H9 (cell line): ENCODE measurements around the gene PARP9. TPM values are rescaled to one million over a fixed set of nuclear protein-coding genes. Genes with fewer than 3 reads are reported as not detected.

Source experiments
- DNase-seq: peaks from one replicate; pipeline ENCODE4 v3.0.0-alpha.2; 2017
- H2AFZ ChIP-seq: one replicate; pipeline ENCODE4 v1.6.1; 2013; ENCODE audit warnings: mild to moderate bottlenecking, low read length, control low read depth, moderate library complexity
- H2AK5ac ChIP-seq: 2 replicates; pipeline ENCODE4 v1.6.1; 2013; ENCODE audit warnings: low read length, control low read depth, mixed read lengths; ENCODE audit not compliant: insufficient read length
- H2BK120ac ChIP-seq: one replicate; pipeline ENCODE4 v1.6.1; 2013; ENCODE audit warnings: low read depth, mild to moderate bottlenecking, low read length, control low read depth, inconsistent platforms; ENCODE audit not compliant: poor library complexity, severe bottlenecking
- H2BK12ac ChIP-seq: 2 replicates; pipeline ENCODE4 v1.6.1; 2013; ENCODE audit warnings: low read length, control low read depth, mixed read lengths, low read depth; ENCODE audit not compliant: insufficient read length
- H2BK15ac ChIP-seq: 2 replicates; pipeline ENCODE4 v1.6.1; 2013; ENCODE audit warnings: low read depth, low read length, control low read depth
- H2BK20ac ChIP-seq: one replicate; pipeline ENCODE4 v1.6.1; 2013; ENCODE audit warnings: low read depth, mild to moderate bottlenecking, low read length, control low read depth, inconsistent platforms; ENCODE audit not compliant: poor library complexity, severe bottlenecking
- H2BK5ac ChIP-seq: 2 replicates; pipeline ENCODE4 v1.6.1; 2013; ENCODE audit warnings: low read length, control low read depth, mixed read lengths; ENCODE audit not compliant: insufficient read length
- H3K14ac ChIP-seq: 2 replicates; pipeline ENCODE4 v1.6.1; 2013; ENCODE audit warnings: low read length, control low read depth; ENCODE audit not compliant: insufficient read depth
- H3K18ac ChIP-seq: 2 replicates; pipeline ENCODE4 v1.6.1; 2013; ENCODE audit warnings: low read depth, mild to moderate bottlenecking, mixed read lengths, low read length, control low read depth; ENCODE audit not compliant: insufficient read length
- H3K23ac ChIP-seq: 2 replicates; pipeline ENCODE4 v1.6.1; 2013; ENCODE audit warnings: low read length, control low read depth, mixed read lengths, low read depth; ENCODE audit not compliant: insufficient read length
- H3K23me2 ChIP-seq: 2 replicates; pipeline ENCODE4 v1.6.1; 2013; ENCODE audit warnings: low read depth, mild to moderate bottlenecking, mixed read lengths, low read length, control low read depth; ENCODE audit not compliant: insufficient read length, poor library complexity, severe bottlenecking
- H3K27ac ChIP-seq: 2 replicates; pipeline ENCODE4 v1.5.1; 2013; ENCODE audit warnings: low read length, control low read depth, mixed read lengths, low read depth; ENCODE audit not compliant: insufficient read length
- H3K27me3 ChIP-seq: 2 replicates; pipeline ENCODE4 v1.6.1; 2013; ENCODE audit warnings: low read length, control low read depth, inconsistent platforms; ENCODE audit not compliant: insufficient read depth
- H3K4ac ChIP-seq: 2 replicates; pipeline ENCODE4 v1.6.1; 2013; ENCODE audit warnings: low read depth, mild to moderate bottlenecking, control low read depth, inconsistent platforms, low read length, moderate library complexity
- H3K4me1 ChIP-seq: 2 replicates; pipeline ENCODE4 v1.6.1; 2013; ENCODE audit warnings: low read length, control low read depth, inconsistent platforms; ENCODE audit not compliant: insufficient read depth
- H3K4me2 ChIP-seq: 2 replicates; pipeline ENCODE4 v1.6.1; 2013; ENCODE audit warnings: low read length, control low read depth, mixed read lengths; ENCODE audit not compliant: insufficient read length, insufficient read depth
- H3K56ac ChIP-seq: 2 replicates; pipeline ENCODE4 v1.6.1; 2013; ENCODE audit warnings: low read depth, mild to moderate bottlenecking, mixed read lengths, low read length, control low read depth; ENCODE audit not compliant: insufficient read length
- H3K79me1 ChIP-seq: 2 replicates; pipeline ENCODE4 v1.6.1; 2013; ENCODE audit warnings: low read depth, mild to moderate bottlenecking, moderate library complexity, low read length, control low read depth, inconsistent platforms; ENCODE audit not compliant: insufficient read depth, poor library complexity, severe bottlenecking
- H3K79me2 ChIP-seq: 2 replicates; pipeline ENCODE4 v1.6.1; 2013; ENCODE audit warnings: low read length, control low read depth, inconsistent platforms; ENCODE audit not compliant: insufficient read depth
- H3K9ac ChIP-seq: 2 replicates; pipeline ENCODE4 v1.6.1; 2013; ENCODE audit warnings: low read length, control low read depth, mixed read lengths; ENCODE audit not compliant: insufficient read length; ENCODE audit errors: extremely low read depth
- H3K9me3 ChIP-seq: one replicate; pipeline ENCODE4 v1.6.1; 2013; ENCODE audit warnings: low read depth, low read length, inconsistent platforms; ENCODE audit not compliant: control insufficient read depth
- H3T11ph ChIP-seq: one replicate; pipeline ENCODE4 v1.6.1; 2013; ENCODE audit warnings: mild to moderate bottlenecking, low read length, control low read depth, inconsistent platforms
- H4K20me1 ChIP-seq: one replicate; pipeline ENCODE4 v1.6.1; 2013; ENCODE audit not compliant: control insufficient read depth, insufficient read length, insufficient read depth
- H4K5ac ChIP-seq: 2 replicates; pipeline ENCODE4 v1.6.1; 2013; ENCODE audit warnings: low read depth, mild to moderate bottlenecking, mixed read lengths, low read length, control low read depth; ENCODE audit not compliant: insufficient read length
- H4K8ac ChIP-seq: replicated peaks from 2 replicates; pipeline ENCODE4 v1.6.1; 2013; ENCODE audit warnings: low read length, control low read depth, mixed read lengths, low read depth; ENCODE audit not compliant: insufficient read length
- H4K91ac ChIP-seq: 2 replicates; pipeline ENCODE4 v1.6.1; 2013; ENCODE audit warnings: low read depth, mild to moderate bottlenecking, moderate library complexity, mixed read lengths, low read length, control low read depth; ENCODE audit not compliant: insufficient read length
- H3K27ac Mint-ChIP-seq, 3 experiments: 2 replicates in 2 of 3; 3 replicates in 1 of 3; pipeline ENCODE4 v1.8.0; 2020 to 2021; ENCODE audit warnings: mixed read lengths in 3 of 3, mild to moderate bottlenecking in 1 of 3, moderate library complexity in 1 of 3
- H3K27me3 Mint-ChIP-seq: 2 replicates; pipeline ENCODE4 v1.8.0; 2021; ENCODE audit warnings: low read depth, mild to moderate bottlenecking, moderate library complexity, mixed read lengths
- H3K36me3 Mint-ChIP-seq, 3 experiments: 2 replicates in 2 of 3; 3 replicates in 1 of 3; pipeline ENCODE4 v1.8.0; 2020 to 2021; ENCODE audit warnings: low read depth in 3 of 3, mixed read lengths in 3 of 3; ENCODE audit not compliant: insufficient read depth in 1 of 3
- H3K4me1 Mint-ChIP-seq, 2 experiments: 2 replicates each; pipeline ENCODE4 v1.8.0; 2020; ENCODE audit warnings: mixed read lengths in 2 of 2
- H3K4me3 Mint-ChIP-seq, 2 experiments: 2 replicates in 1 of 2; 3 replicates in 1 of 2; pipeline ENCODE4 v1.8.0; 2020 to 2021; ENCODE audit warnings: mild to moderate bottlenecking in 2 of 2, mixed read lengths in 2 of 2, moderate library complexity in 1 of 2
- H3K9me3 Mint-ChIP-seq, 2 experiments: 2 replicates in 1 of 2; 3 replicates in 1 of 2; pipeline ENCODE4 v1.8.0; 2020; ENCODE audit warnings: mild to moderate bottlenecking in 2 of 2, mixed read lengths in 2 of 2, moderate library complexity in 1 of 2
- CTCF ChIP-seq: fragments of 200-600 bp; sonication (generic); conservative IDR thresholded peaks from 3 replicates; pipeline ENCODE4 v1.8.0; 2021; ENCODE audit warnings: antibody characterized with exemption, mild to moderate bottlenecking
- WGBS: extraction: QIAGEN DNeasy Blood & Tissue Kit; methylation state at CpG from one replicate; pipeline ENCODE4 v1.1.7; 2013; ENCODE audit warnings: missing lambda C conversion rate, low lambda C conversion rate, mixed read lengths; ENCODE audit not compliant: insufficient read length; ENCODE audit errors: extremely low coverage; 5-methylcytosine and 5-hydroxymethylcytosine counted together
- total RNA-seq: library from RNA; stranded (reverse); gene quantifications from 2 replicates; pipeline ENCODE4 v1.2.1, GENCODE V29; 2021

The PARP9 gene
- total RNA-seq, 1 experiment from 2014 or later, result 3.4 TPM

- Mint-ChIP-seq H3K4me1 (peaks cover 38 to 41% of the 10 kb centered on the region in 2 experiments), H3K27ac (peak within 1 kb of the TSS; percentile 2 to 93 (median 64); a peak in 4 of 7 replicates)
- TF ChIP-seq CTCF, result no peak
These were observed 49.7 kb downstream of the PARP9 start, which contains the start of gene KPNA1 for GRCh38 chr3:122514123-122515019. Gene KPNA1, minus strand, starts transcription at chr3:122514939. Its CDS starts 18,374 bp downstream, at chr3:122496565.

More at GRCh38 chr3:122514123-122515019, 49.7 kb downstream of the PARP9 start, which contains the start of gene KPNA1:
- Histone ChIP-seq H3K4ac (no peak within 1 kb of the TSS), H3T11ph (no peak within 1 kb of the TSS), H3K4me1 (no peaks in the 10 kb centered on the region; the same call in 1 of the 2 replicates), H2AFZ (peak within 1 kb of the TSS; percentile 4), H3K9ac (peak within 1 kb of the TSS; percentile 83), H2BK5ac (peak within 1 kb of the TSS; percentile 58), H4K20me1 (no peaks in the 10 kb centered on the region), H2BK12ac (peak within 1 kb of the TSS; percentile 62), H4K91ac (no peak within 1 kb of the TSS), H3K79me2 (peaks cover 18% of the 10 kb centered on the region; the same call in 1 of the 2 replicates), H3K4me2 (peak within 1 kb of the TSS; percentile 99), H2BK20ac (no peak within 1 kb of the TSS), H3K56ac (no peak within 1 kb of the TSS), H3K79me1 (peaks cover 3% of the 10 kb centered on the region), H3K14ac (peak within 1 kb of the TSS; percentile 93), H3K27me3 (no peaks in the 10 kb centered on the region), H3K23ac (peak within 1 kb of the TSS; percentile 83), H2BK15ac (no peak within 1 kb of the TSS), H4K8ac (no peak within 1 kb of the TSS), H3K18ac (peak within 1 kb of the TSS; percentile 93), H3K27ac (no peak within 1 kb of the TSS), H3K23me2 (peaks cover 11% of the 10 kb centered on the region), H4K5ac (no peak within 1 kb of the TSS), H3K9me3 (no peaks in the 10 kb centered on the region), H2AK5ac (no peak within 1 kb of the TSS), H2BK120ac (peak within 1 kb of the TSS; percentile 90)
- no peaks in the 10 kb centered on the region for H3K36me3 Mint-ChIP-seq
- no peaks in the 10 kb centered on the region; the same call in 1 of the 2 replicates for H3K27me3 Mint-ChIP-seq
- no CpG with 5 or more reads among the region's 109 CpGs for WGBS
- H3K9me3 Mint-ChIP-seq, result peaks cover 0 to 3% of the 10 kb centered on the region in 2 experiments; a peak in 2 of 5 replicates
- DNase-seq, result peak; percentile 92
- peak within 1 kb of the TSS; percentile 80 to 92 for H3K4me3 Mint-ChIP-seq
